ENCODE results near the gene PEX14.

The PEX14 gene

DNA sequence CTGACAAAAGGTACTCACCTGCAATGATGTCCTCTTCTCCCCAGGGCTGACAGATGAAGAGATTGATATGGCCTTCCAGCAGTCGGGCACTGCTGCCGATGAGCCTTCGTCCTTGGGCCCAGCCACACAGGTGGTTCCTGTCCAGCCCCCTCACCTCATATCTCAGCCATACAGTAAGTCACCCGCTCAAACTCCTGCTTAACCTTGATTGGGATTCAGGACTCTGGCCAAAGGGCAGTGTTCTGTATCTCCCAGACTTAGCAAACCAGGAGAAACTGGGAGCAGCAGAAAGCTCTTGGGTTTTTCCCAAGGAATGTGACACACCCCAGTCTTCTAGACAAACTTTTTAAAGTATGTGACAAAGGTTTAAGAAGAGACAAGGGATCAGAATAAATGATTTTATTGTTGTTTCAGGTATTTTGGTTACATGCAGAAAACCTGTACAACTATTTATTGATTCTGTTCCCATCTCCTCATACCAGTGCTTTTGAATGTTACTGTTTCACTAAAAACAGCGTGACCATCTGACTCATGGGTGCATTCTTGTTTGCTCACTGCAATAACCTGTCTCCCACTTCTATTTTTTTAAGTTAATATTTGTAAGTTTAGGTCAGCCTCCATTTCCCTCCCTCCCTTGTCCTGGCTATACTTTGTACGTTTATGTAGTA lies 124.6 kb downstream of the PEX14 start:
- no peak for DNase-seq

GRCh38 chr1:10601342-10602070 lies 126.8 kb downstream of the PEX14 start:
- DNase-seq = no peak

GRCh38 chr1:10602936-10603335 lies 128.2 kb downstream of the PEX14 start:
- DNase-seq = no peak

GRCh38 chr1:10604966-10605365 lies 130.2 kb downstream of the PEX14 start:
- DNase-seq = no peak

DNA sequence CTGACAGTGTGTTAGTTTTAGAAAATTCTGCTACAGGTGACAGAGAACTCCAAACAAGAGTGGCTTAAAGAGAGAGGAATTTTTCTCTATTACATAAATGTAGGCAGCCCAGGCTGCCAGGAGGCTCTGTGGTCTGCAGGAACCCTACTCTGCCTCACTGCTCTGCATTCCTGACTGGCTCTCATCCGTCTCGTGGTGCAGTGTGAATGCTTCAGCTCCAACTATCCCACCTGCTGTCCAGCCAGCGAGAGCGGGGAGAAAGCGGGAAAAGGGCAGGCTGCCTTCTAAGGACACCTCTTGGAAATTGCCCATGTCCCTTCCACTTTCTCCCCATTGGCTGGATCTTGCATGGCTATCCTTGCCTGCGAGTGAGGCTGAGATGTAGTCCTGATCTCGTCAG lies 131.3 kb downstream of the PEX14 start:
- no peak for DNase-seq

DNA sequence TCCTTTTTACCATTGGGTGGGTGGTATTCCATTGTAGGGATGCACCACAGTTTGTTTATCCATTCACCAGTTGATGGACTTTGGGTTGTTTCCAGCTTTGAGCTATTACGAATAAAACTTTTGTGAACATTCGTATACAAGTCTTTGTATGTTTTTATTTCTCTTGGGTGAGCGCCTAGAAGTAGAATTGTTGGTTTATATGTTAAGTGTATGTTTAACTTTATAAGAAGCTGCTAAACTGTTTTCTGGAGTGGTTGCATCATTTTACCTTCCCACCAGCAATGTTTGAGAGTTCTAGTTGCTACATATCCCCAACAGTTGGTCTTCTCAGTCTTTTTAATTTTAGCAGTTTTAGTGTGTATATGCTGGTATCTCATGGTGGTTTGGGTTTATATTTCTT lies 132.5 kb downstream of the PEX14 start:
- DNase-seq = no peak

DNA sequence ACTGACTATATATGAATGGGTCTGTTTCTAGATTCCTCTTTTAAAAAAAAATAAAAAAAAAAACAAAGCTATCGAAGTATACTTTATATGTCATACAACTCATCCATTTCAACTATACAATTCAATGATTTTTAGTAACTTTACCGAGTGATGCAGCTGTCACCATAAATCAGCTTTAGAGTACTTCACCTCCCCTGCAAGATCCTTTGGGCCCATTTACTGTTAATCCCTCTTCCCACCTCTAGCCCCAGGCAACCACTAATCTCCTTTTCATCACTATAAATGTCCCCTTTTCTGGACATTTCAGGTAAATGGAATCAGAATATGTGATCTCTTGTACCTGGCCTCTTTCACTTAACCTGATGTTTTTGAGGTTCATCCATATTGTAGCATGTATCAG lies 133.9 kb downstream of the PEX14 start:
- DNase-seq = no peak

GRCh38 chr1:10610901-10611600 lies 136.3 kb downstream of the PEX14 start:
- DNase-seq = no peak

- no peak for DNase-seq
Measured at GRCh38 chr1:10612436-10613160, 137.8 kb downstream of the PEX14 start.

GRCh38 chr1:10613340-10613739 lies 138.6 kb downstream of the PEX14 start:
- no peak for DNase-seq

DNA sequence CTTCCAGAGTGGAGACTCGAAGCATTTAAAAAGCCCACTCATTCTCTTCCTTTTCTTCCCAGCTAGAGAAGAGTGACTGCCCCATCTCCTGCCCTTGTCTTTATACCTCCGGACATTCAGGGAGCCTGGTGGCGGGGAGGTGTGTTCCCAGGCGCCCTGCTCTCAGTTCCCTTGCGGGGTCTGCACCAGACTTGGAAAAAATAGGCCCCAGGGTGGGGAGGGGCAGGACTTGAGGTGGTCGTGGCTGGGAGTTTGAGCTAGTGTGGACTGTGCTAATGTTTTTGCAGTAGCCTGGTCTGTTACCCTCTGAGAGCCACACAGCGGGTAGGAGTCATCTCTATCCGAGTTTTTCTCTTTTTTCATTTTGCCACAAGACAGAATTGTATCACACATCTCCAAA lies 139.1 kb downstream of the PEX14 start:
- DNase-seq = no peak

- DNase-seq = no peak
Measured at GRCh38 chr1:10614377-10615225, 139.9 kb downstream of the PEX14 start.

DNA sequence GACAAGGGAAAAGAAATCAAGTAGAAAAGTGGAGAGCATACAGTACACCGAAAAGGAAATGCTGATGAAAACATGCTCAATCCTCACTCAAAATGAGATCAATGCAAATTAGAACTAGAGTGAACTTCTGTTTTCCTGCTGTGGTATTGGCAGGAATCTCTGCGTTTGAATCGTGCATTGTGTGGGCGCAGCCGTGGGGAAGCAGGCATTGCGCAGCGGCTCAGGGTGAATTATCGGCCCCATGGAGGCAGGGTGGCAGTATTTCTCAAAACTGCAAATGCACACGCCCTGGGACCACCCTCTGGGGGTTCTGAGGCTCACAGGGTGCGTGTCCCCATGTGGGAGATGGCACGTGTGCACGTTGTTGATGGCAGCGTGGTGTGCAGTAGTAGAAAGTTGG lies 140.6 kb downstream of the PEX14 start:
- DNase-seq = no peak

DNA sequence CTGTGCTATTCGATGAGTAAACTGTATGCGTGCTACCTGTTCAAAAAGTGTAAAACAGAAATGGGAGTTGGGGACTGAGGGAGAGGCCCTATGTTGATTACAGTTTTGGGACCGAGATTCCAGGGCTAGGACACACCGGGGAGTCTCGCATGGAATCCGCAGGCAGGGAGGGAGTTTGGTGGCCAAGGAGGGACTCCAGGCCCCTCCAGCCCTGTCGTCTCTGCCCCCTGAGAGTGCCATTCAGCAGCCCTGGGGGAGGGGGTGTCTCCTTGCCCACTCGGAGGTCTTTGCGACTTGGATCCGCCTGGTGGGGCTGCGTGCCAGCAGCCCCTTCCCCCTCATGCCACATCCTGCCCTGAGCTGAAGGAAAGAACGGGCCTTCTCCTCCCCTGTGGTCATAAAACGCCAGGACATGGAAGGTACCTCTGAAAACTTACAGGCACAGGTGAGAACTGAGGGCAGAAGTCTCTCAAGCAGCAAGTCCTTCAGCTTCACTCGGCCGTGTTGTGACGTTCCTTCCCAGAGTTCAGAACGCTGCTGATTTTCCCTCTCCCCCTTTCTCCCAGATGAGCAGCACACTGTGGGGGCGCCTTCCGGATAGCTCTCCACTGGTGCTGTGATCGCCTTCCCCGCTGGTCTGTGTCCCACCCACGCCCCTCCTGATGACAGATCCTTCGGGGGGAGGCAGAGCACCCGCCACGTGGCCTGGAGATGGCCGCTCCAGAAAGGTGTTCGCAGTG lies 141.4 kb downstream of the PEX14 start:
- DNase-seq = no peak

DNA sequence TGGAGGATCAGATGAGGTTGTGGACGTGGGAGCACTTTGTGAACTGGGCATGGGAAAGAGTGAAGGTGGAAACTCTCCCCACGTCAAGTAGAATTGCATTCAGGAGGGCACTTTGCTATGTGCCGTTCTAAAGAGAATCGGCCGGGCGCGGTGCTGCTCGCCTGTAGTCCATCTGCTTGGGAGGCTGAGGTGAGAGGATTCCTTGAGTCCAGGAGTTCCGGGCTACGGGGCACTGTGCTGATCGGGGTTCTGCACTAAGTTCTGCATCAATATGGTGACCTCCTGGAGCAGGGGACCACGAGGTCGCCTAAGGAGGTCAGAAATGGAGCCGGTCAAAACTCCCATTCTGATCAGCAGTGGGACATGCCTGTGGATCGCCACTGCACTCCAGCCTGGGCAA lies 141.9 kb downstream of the PEX14 start:
- no peak for DNase-seq

DNA sequence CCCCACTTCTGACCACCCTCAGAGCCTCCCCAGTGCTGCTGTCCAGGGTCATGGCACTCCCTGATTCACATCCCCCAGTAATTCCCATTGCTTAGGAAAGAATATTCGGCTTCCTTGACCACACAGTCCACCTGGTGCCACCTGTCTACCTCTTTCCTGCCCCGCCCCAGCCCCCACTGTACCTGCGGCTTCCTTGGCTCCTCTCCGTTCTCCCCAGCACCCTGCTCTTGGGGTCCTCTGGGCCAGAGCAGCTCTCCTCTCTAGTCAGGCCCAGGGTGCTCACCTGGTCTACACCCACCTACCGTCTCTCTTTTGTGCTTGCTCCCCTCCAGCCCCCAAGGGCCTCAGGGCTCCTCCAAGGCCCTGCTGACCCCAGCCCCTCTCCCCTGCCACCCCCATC lies 142.6 kb downstream of the PEX14 start:
- no peak for DNase-seq

DNA sequence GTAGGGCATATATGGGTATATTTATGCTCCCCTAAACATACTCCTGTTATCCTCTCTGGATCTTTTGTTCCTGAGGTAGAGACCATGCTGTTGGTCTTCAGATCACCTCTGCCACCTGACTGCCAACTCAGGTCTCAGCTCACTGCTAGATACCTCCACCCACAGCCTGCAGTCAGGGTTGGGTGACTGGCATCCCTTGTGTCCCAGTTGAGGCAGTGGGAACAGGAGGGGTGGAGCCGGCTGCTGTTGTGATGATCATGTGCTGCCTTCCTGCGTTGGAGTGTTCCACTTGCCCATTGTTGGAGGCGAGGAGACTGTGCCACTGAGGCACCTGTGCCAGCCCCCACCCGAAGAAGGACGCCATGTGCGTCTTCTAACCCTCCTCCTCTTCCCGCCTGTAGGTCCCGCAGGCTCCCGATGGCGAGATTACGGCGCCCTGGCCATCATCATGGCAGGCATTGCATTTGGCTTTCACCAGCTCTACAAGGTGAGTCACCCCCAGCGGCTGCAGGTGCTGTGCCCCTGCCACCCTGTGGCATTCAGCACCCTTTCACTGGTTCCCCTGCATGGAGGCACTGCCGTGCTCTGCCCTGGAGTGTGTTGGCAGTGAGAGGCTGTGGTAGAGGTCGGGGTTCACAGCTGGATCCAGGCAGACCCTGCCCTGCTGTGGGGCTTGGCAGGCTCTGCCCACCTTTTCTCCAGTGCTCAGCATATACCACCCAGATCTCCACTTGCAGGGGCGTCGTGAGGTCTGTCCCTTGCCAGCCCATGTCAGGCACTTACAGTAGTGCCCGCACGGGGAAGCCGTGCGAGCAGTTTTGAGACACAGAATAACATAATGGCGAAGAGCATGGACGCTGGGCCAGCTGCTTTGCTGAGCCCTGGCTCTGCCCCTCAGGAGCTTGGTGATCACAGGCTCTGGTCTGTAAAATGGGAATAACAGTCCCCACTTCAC lies 143.5 kb downstream of the PEX14 start:
- no peak for DNase-seq

- no peak for DNase-seq
Measured at GRCh38 chr1:10620776-10621175, 146.0 kb downstream of the PEX14 start.

GRCh38 chr1:10621906-10622305 lies 147.2 kb downstream of the PEX14 start:
- DNase-seq = no peak

- no peak for DNase-seq
Measured at GRCh38 chr1:10622910-10623685, 148.3 kb downstream of the PEX14 start.

Data from NCI-H2029 treated with DMSO at 0.1 percent for 48 hours (cell line).